Small intestine (tissue), 7 donors: ENCODE results near the gene OSBP2. TPM values are rescaled to one million over a fixed set of nuclear protein-coding genes. Genes with fewer than 3 reads are reported as not detected.
A peak's percentile ranks its signal among the peaks of the same experiment; 100 is the strongest.

Experiments used
- DNase-seq, 2 donors: peaks; one replicate each; pipeline versions ENCODE4 v3.0.0 to v3.0.0-alpha.2; 2013
- FAIRE-seq: peaks from 2 replicates; lab custom pipeline; 2012; peaks lifted over from hg19 to GRCh38; lab: Jason Lieb, UNC
- H3K27ac ChIP-seq, 3 donors: one replicate each; pipeline ENCODE4 v1.5.1; 2013; ENCODE audit warnings: low read length in 2 of 3, mild to moderate bottlenecking in 2 of 3, control low read depth in 1 of 3, inconsistent platforms in 1 of 3, low read depth in 1 of 3, moderate library complexity in 1 of 3
- H3K27me3 ChIP-seq, 3 donors: one replicate each; pipeline ENCODE4 v1.6.1; 2013; ENCODE audit warnings: low read length in 3 of 3, inconsistent platforms in 1 of 3; ENCODE audit not compliant: control insufficient read depth in 3 of 3, insufficient read depth in 3 of 3
- H3K36me3 ChIP-seq, 3 donors: one replicate each; pipeline ENCODE4 v1.6.1; 2013; ENCODE audit warnings: low read length in 3 of 3, inconsistent platforms in 1 of 3, low read depth in 1 of 3, mild to moderate bottlenecking in 1 of 3, moderate library complexity in 1 of 3; ENCODE audit not compliant: control insufficient read depth in 3 of 3, insufficient read depth in 2 of 3
- H3K4me1 ChIP-seq, 3 donors: one replicate each; pipeline ENCODE4 v1.6.1; 2013; ENCODE audit warnings: low read length in 2 of 3, inconsistent platforms in 1 of 3, low read depth in 1 of 3, mild to moderate bottlenecking in 1 of 3, moderate library complexity in 1 of 3; ENCODE audit not compliant: control insufficient read depth in 3 of 3, insufficient read depth in 2 of 3
- H3K4me3 ChIP-seq, 3 donors: one replicate each; pipeline ENCODE4 v1.5.1; 2013; ENCODE audit warnings: low read length in 3 of 3, control low read depth in 1 of 3, inconsistent platforms in 1 of 3, low read depth in 1 of 3, mild to moderate bottlenecking in 1 of 3, moderate library complexity in 1 of 3
- H3K9me3 ChIP-seq, 2 donors: one replicate each; pipeline ENCODE4 v1.6.1; 2013; ENCODE audit warnings: low read depth in 1 of 2, low read length in 1 of 2; ENCODE audit not compliant: control insufficient read depth in 2 of 2, insufficient read depth in 1 of 2
- WGBS, 3 donors: extraction: QIAGEN DNeasy Blood & Tissue Kit; methylation state at CpG; one replicate each; pipeline ENCODE4 v1.1.7; 2013; 5-methylcytosine and 5-hydroxymethylcytosine counted together
- polyA plus RNA-seq, 4 donors: library from polyadenylated mRNA; stranded (reverse) in 3 of 4; unstranded in 1 of 4; fragments of 200-250 nt in 3 of 4; fragments of 120-200 nt in 1 of 4; gene quantifications; one replicate each; pipeline versions ENCODE4 v1.2.1 to v1.2.3, GENCODE V29; 2013
- donor health status: healthy with polysubstance abuse.
- donor health status: control.
- donor health status: control.
- donor health status: Bipolar disorder and iron deficiency.
- donor health status: healthy.

Gene OSBP2
- polyA plus RNA-seq, 4 donors = 1.3 to 99.3 (median 1.8) TPM

DNA sequence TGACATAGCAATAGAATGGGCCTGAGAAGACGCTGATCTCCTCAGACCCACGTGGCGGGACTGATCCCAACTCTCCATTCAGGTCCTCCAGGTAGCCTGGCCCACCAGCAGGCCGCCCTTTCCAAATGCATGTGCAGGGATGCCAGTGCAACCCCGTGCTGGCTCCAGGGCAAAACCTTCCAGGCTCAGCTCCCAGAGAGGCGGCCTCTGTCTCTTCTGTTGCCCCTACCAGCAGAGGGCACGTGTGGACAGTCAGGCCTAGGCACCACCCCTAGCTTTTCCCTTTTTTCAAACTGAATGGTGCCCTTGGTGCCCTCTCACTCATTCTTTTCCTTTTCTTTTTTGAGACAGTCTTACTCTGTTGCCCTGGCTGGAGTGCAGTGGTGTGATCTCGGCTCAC is 121.7 kb downstream of the OSBP2 start:
- Histone ChIP-seq H3K27me3 (peaks cover 0 to 12% (median 0%) of the 10 kb centered on the region in 3 donors), H3K36me3 (no peaks in the 10 kb centered on the region), H3K4me3 (no peak overlapping the region), H3K4me1 (no peaks in the 10 kb centered on the region), H3K9me3 (no peaks in the 10 kb centered on the region), H3K27ac (no peak overlapping the region)
- FAIRE-seq (no peak), DNase-seq (no peak)
- WGBS, 3 donors = 79 to 89% (median 84%) methylated on average over 8 of the region's 8 CpGs

DNA sequence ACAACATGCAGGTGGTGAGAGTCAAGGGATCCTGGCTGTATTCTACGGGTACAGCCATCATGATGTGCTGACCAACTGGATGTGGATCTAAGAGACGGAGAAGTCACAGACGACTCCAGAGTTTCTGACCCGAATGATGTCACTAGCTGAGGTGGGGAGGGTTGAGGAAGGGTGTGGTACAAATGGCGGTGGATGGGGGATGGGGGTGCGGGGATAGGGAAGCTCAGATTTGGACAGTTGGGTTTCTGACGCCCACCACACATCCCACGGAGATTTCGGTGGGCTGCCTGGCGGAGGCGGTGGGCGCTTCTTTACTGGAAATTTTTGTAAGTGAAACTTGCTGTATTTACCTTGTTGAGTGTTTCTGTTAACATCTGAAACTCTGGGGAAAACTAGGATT is 126.7 kb downstream of the OSBP2 start:
- DNase-seq (no peak), FAIRE-seq (no peak)
- no peaks in the 10 kb centered on the region for H3K36me3 ChIP-seq
- no peaks in the 10 kb centered on the region for H3K9me3 ChIP-seq
- WGBS, 3 donors = 83 to 89% (median 89%) methylated on average over 12 of the region's 12 CpGs
- peaks cover 0 to 7% (median 0%) of the 10 kb centered on the region in 3 donors for H3K4me1 ChIP-seq
- H3K27ac ChIP-seq = no peak overlapping the region
- H3K27me3 ChIP-seq = peaks cover 0 to 46% (median 13%) of the 10 kb centered on the region in 3 donors
- H3K4me3 ChIP-seq = no peak overlapping the region

DNA sequence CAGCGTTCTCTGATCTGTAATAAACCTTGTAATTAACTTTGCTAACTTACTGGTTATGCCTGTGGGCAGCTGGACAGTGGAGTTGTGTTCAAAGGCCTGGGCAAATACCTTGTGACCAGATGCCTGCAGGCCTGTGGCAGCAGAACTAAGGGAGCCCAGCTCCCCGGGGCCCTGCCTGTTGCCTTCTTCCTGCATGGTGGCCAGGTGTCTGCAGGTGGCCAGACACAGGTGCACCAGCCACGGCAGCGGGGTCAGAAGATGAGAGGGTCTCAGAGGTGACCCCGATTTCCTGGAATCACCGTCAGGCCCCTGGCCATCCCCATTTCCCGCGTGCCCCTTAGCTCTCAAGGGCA is 127.2 kb downstream of the OSBP2 start:
- FAIRE-seq (no peak), DNase-seq (no peak)
- Histone ChIP-seq H3K4me3 (peak overlapping the region in 1 of 3 donors; percentile 14), H3K27ac (no peak overlapping the region), H3K4me1 (peaks cover 0 to 7% (median 0%) of the 10 kb centered on the region in 3 donors), H3K9me3 (no peaks in the 10 kb centered on the region), H3K27me3 (peaks cover 0 to 46% (median 13%) of the 10 kb centered on the region in 3 donors), H3K36me3 (no peaks in the 10 kb centered on the region)
- WGBS, 3 donors = 19 to 31% (median 30%) methylated on average over 8 of the region's 8 CpGs

DNA sequence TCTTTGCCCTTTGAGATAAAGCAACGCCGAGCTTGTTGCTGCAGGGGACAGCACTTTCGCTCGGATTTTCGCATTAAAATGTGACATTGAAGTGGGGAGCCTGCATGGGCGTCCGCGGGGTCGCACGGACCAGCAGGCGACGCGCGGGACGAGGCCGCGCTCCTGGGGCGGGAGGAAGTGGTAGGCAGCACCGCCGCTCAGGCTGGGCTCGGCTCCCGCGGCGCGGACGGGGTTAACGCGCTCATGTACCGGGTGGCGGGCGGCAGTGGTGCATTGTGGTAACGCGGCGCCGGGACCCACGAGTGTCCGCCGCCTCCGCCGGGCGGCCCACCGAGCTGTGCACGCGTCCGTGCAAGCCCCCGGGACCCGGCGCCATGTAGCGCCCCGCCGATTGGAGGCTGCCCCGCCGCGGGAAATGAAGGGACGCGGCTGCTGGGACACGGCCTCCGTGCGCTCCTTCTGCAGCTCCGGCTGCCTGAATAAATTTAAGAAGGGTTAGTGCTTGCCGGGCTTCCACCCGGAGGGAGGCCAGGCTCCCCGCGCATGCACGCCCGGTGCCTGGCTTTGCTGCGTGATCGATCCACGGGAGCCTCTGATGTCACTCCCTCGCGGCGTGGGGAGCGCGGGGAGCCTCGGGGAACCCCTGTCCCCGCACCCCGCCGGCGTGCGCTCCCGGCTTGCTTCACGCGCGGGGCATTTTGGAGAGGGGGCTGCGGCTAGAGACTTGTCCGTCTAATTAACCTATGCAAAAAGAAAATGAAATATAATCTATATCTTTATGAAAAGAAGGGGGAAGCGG is 127.7 kb downstream of the OSBP2 start:
- Histone ChIP-seq H3K4me1 (peaks cover 0 to 7% (median 0%) of the 10 kb centered on the region in 3 donors), H3K27ac (no peak overlapping the region), H3K4me3 (peak overlapping the region in 2 of 3 donors; percentile 14 to 24), H3K36me3 (no peaks in the 10 kb centered on the region), H3K27me3 (peaks cover 0 to 46% (median 13%) of the 10 kb centered on the region in 3 donors), H3K9me3 (no peaks in the 10 kb centered on the region)
- FAIRE-seq = no peak
- peak in 1 of 2 donors; percentile 39 for DNase-seq
- WGBS, 3 donors = 3 to 5% (median 4%) methylated on average over 77 to 87 of the region's 87 CpGs

DNA sequence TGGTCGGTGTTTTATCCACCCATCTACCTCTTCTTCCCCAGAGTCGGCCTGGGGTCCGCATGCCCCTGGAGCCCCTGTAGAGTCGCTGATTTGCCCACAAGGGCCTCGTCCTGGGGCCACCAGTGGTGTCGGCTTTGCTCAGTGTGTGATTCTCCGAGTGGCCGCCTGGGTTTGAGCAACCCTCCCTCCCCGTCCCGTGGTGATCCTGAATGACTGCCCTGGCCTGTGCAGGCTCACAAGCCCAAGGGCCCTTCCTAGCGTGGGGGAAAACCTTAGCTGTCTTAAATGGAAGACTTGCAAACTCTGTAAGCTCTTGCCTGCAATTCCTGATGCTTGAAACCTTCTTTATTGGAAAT is 128.3 kb downstream of the OSBP2 start:
- Histone ChIP-seq H3K27ac (no peak overlapping the region), H3K36me3 (no peaks in the 10 kb centered on the region), H3K9me3 (no peaks in the 10 kb centered on the region), H3K27me3 (peaks cover 0 to 46% (median 13%) of the 10 kb centered on the region in 3 donors), H3K4me3 (no peak overlapping the region), H3K4me1 (peaks cover 0 to 7% (median 0%) of the 10 kb centered on the region in 3 donors)
- no peak for DNase-seq
- no peak for FAIRE-seq
- WGBS, 3 donors = 34 to 50% (median 47%) methylated on average over 11 of the region's 11 CpGs

DNA sequence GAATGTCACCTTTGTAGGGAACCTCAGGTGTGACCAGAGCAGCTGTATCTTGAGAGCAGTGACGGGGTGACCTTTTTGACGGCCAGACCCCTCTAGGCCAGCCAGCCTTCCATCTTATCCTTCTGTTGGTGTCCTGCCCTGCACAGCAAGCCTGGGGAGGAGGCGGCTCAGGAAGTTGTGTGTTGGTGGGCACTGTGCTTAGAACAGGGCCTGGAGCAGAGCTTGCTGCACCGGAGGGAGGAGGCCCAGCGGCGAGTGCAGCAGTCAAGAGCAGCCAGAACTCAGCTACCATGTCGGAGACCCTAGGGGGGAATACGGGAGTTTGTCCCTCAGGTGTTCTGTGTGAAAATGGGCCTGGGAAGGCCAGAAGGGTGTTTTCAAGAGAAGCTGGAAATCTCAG is 129.4 kb downstream of the OSBP2 start:
- Histone ChIP-seq H3K27ac (no peak overlapping the region), H3K9me3 (no peaks in the 10 kb centered on the region), H3K27me3 (peaks cover 0 to 48% (median 13%) of the 10 kb centered on the region in 3 donors), H3K4me1 (peaks cover 0 to 7% (median 0%) of the 10 kb centered on the region in 3 donors), H3K36me3 (no peaks in the 10 kb centered on the region), H3K4me3 (no peak overlapping the region)
- 90 to 92% (median 92%) methylated on average over 8 of the region's 8 CpGs for WGBS, 3 donors
- DNase-seq (no peak), FAIRE-seq (no peak)

DNA sequence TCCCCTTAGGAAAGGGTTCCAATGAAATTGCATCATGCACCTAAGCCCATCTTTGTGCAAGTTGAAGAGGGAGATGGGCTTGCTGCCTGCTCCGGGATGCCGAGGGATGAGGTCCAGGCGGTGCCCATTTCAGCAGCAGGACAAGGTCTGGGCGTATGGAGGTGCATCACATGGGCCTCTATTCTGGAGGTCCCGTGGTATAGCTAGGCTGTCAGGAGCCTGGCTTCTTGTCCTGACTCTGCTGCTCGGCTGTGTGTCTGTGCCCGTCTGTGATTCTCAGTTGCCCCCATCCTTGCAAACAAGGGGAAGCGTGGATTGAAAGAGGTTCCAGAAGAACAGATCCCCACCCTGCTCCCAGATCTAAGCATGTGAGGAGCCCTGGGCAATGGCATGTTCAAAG is 130.0 kb downstream of the OSBP2 start:
- FAIRE-seq = no peak
- no peak for DNase-seq
- H3K4me1 ChIP-seq = peaks cover 0 to 7% (median 0%) of the 10 kb centered on the region in 3 donors
- H3K36me3 ChIP-seq = no peaks in the 10 kb centered on the region
- H3K27ac ChIP-seq = no peak overlapping the region
- no peaks in the 10 kb centered on the region for H3K9me3 ChIP-seq
- peaks cover 0 to 48% (median 13%) of the 10 kb centered on the region in 3 donors for H3K27me3 ChIP-seq
- H3K4me3 ChIP-seq = no peak overlapping the region
- 93 to 94% (median 93%) methylated on average over 8 of the region's 8 CpGs for WGBS, 3 donors

DNA sequence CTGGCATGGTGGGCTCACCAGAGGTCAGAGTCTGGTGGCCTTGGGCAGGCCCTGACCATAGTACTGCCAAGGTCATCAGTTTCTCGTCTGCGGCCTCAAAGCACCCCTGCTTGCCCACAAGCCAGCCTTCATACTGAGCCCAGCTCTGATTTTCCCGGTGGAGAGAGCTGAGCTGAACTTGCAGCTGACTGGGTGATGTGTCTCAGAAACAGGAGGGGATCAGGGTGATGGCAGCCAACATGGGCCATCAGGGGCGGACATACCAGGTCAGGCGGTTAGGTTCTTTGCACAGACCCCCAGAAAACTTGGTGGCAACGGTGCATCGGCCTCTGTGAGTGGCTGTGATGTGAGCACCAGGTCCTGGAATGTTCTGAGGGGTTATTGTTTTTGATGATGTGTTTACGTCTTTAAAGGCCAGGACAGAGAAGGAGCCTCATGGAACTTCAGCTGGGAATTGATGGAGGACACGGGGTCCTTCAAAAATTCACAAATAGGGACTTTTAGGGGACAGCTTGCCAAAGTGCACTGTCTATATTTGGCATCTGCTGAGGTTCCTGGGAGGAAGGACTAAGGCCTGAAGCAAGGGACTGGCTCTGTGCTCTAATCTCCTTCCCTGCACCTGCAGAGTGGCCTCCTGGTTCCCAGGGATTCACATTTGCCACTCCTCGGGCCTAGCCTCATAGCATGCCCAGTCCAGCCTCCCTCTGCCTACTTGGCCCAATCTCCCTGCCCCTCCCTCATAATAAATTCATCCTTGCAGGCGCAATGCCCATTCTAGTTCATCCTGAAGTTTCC is 131.2 kb downstream of the OSBP2 start:
- no peaks in the 10 kb centered on the region for H3K36me3 ChIP-seq
- H3K4me1 ChIP-seq = peaks cover 0 to 7% (median 0%) of the 10 kb centered on the region in 3 donors
- no peak for DNase-seq
- WGBS, 3 donors = 84% methylated on average over 11 of the region's 11 CpGs
- no peak overlapping the region for H3K27ac ChIP-seq
- H3K27me3 ChIP-seq = peaks cover 0 to 41% (median 13%) of the 10 kb centered on the region in 3 donors
- no peak for FAIRE-seq
- no peaks in the 10 kb centered on the region for H3K9me3 ChIP-seq
- H3K4me3 ChIP-seq = no peak overlapping the region
